GM19455 (cell line): ENCODE results near the gene HHAT.

Experiments
- ATAC-seq: cut with Tn5 transposase; IDR thresholded peaks from one replicate; pipeline ENCODE4 v1.9.1; 2021; ENCODE audit not compliant: unreplicated experiment

The HHAT gene

DNA sequence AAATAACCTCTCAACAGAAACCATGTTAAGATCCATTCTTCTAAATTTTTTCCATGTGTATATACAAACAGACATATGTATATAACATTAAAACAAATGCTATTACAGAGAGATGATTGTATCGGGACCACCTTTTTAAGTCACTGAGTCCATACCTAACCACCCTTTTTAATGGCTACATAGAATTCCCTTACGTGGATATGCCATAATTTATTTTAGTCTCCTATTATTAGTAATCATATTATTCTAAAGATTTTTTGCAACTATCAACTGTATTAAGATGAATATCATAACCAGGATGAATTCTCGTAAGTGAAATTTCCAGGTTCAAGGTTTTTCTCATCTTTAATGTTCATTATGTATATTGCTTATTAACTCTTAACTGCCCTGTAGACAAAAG lies 259.7 kb downstream of the HHAT start:
- no peak for ATAC-seq

DNA sequence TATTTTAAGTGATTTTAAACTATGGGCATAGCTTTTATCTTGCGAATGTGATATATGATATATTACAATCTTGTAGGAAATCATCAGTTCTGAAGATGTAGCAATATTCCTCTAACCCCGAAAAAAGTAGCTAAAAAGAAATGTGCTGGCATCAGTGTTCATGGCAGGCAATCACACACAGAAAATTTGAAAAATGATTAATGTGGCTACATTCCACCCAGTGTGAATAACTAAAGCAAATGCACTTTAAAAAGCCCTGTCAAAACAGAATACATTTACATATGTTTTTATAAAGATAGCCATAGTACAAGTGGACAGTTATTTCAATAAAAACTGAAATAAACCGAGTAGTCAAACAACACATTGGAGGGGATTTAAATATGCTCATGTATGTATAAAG lies 260.2 kb downstream of the HHAT start:
- ATAC-seq: no peak

DNA sequence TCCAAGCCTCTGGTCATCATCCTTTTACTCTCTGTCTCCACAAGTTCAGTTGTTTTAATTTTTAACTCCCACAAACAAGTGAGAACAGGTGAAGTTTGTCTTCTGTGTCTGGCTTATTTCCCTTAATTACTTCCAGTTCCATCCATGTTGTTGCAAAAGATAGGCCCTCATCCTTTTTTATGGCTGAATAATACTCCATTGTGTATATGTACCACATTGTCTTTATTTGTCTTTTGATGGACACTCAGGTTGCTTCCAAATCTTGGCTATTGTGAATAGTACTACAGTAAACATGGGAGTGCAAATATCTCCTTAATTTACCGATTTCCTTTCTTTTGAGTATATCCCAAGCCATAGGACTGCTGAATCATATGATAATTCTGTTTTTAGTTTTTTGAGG lies 262.5 kb downstream of the HHAT start:
- no peak for ATAC-seq

DNA sequence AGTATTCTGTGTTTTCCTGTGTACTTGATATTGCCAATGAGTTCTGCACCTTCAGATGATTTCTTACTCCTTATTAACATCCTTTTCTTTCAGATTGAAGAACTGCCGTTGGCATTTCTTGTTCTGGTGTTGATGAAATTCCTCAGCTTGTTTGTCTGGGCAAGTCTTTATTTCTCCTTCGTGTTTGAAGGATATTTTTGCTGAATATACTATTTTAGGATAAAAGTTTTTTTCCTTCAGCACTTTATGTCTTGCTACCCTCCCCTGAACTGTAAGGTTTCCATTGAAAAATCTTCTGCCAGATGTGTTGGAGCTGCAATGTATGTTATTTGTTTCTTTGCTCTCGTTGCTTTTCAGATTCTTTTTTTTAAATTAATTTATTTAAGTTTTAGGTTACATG lies 265.9 kb downstream of the HHAT start:
- no peak for ATAC-seq

DNA sequence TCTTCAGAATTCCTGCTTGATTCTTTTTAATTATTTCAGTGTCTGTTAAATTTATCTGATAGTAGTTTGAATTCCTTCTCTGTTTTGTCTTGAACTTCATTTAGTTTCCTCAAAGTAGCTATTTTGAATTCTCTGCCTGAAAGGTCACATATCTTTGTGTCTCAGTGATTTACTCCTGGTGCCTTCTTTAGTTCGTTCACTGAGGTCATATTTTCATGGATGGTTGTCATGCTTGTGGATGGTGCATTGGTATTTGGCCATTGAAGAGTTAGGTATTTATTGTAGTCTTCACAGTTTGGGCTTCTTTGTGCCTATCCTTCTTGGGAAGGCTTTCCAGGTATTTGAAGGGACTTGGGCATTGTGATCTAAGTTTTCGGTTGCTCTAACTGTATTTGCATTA lies 267.9 kb downstream of the HHAT start:
- ATAC-seq: no peak

DNA sequence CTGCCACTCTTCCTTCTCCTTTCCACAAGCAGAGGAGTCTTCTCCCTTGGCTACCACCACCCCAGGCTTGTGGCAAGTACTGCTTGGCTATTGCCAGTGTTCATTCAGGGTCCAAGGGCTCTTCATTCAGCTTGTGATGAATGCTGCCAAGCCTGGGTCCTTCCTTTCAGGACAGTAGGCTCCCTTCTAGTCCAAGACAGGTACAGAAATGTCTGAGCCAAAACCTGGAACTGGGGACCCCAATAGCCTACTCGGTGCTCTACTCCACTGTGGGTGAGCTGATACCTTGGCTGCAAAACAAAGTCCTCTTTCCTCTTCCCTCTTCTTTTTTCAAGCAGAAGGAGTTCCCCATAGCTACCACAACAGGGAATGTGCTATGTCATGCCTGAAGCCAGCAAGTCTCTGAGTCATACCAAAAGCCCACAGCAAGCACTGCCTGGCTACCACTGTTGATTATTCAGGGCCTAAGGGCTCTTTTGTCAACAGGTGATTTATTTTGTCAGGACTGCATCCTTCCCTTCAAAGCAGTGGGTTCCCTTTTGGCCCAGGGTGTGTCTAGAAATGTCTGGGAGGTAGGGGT lies 268.9 kb downstream of the HHAT start:
- ATAC-seq: peak; percentile 73

DNA sequence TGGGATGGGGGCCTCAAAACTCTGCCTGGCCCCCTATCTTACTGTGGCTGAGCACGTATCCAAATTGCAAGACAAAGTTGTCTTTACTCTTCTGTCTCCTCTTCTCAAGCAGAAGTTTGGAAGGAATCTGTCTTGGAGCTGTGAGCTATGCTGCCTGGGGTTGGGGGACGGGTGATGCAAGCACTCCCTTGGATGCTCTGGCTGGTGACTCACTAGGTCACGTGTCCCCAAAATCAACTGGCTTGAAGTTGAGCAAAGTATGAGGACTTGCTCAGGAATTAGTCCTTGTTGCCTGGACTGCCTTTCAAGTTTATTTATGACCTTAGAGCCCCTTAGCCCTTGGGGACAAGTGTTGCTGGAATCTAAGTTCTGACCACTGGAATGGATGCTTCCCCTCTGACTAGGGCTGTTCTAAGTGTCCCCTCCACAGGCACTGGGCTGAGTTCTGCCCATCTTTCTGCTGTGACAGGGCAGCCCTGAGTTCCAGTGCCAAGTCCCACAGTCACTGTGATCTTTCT lies 269.5 kb downstream of the HHAT start:
- ATAC-seq: peak; percentile 10

DNA sequence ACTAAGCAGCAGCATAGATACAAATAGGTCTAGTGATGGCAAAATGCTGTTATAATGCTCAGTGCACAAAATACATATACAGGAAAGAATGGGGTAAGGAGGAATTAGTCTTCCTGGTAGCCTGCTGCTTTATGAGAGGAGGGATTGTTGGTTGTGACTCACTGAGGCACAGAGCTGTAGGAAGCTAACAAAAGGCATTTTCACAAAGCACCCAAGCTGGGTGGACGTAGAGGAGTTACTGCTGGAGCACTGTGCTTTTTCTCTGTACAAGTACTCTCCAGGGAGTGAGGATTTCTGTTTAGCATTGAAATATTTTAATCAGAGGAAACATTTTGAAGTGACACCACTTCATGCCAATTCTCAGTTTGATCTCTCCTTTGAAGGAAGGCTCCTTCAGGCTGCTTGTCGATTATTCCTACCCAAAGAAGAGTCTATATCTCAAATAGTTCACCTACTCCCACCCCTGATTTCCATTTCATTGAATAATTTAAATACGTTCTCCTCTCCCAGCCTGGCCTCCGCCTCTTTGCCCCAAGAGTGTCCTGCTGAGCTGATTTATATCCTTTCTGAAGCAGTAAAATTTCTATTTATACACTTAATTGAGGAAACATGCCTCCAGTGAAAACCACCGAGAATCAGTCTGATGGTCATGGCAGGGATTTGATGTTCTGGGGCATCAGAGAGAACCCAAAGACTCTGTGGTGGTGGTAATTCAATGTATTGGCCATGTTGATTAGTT lies 271.9 kb downstream of the HHAT start:
- no peak for ATAC-seq

DNA sequence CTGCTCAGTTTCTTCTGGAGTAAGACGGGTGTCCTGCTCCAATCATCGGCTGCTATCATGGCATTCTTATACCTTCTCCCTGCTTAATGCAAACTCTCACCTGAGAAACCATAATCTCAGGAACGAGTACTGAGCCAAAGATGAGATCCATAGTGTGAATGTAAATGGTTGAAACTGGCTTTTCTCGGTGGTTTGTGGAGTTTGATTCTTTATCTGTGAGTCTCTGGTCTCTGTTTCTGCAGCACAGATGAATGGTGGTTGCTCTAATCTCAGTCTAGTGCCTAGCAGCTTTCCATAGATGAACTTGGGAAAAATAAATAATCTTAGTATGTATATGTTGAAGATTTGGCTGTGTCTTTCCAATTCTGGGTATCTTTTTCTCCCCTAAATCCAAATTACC lies 274.4 kb downstream of the HHAT start:
- ATAC-seq: no peak

DNA sequence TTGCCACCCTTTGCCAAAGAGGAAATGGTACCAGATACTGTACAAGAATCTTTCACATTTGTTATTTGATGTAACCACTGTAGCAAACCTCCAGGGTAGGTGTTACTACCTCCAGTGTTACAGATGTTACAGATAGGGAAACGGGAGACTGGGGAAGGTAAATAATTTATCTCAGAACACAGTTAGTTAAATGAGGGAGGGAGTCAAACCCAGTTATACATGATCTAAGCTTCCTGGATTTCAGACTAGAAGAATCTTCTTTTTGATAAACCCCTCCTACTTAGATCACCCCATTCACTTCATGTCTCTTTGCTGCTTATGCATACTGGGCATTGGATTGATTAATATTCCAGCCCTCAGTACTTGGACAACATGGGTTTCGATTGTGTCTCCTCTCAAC lies 276.4 kb downstream of the HHAT start:
- no peak for ATAC-seq

DNA sequence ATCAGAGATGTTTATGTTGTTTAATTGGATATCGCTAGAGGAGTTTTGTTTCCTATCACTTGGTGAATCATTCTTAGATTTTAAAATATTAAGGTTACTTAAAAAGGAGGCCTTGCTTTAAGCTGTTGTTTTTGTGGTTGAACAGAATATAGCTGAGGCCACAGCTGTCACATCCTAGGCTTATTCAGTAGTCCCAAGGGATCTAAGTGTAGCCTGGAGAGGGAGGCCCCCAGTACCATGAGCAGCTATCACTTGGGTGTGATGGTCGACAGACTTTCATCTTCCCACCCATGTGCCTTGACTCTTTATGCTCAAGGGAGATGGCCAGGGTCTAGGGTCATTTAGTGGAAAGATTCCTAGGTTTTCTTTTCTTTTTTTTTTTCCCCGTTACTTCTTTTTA lies 278.7 kb downstream of the HHAT start:
- no peak for ATAC-seq

DNA sequence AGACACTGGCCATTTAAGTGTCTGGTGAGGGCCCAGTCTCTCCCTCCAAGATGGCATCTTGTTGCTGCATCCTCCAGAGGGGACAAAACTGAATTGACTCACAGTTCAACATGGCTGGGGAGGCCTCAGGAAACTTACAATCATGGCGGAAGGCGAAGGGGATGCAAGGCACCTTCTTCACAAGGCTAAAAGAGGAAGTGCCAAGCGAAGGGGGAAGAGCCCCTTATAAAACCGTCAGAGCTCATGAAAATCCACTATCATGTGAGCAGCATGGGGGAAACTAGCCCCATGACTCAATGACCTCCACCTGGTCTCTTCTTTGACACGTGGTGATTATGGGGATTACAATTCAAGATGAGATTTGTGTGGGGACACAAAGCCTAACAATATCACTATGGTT lies 280.1 kb downstream of the HHAT start:
- ATAC-seq: no peak

DNA sequence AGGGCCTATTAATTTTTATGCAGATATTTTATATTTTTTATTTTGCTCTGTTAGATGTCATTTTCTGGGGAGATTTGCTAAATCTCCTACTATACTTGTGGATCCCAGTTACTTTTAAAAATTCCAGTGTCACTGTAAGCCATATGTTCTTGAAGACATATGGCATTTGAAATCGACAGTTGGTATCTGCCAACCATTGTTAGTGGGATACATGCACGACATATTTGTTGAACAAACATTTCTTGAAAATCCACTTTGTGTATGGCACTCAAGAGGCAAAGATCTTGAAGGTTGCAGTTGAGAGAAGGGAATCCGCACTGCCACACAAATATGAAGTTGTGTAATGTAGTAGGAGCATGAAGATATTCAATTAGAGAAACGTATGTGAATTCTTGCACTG lies 287.7 kb downstream of the HHAT start:
- ATAC-seq: no peak

DNA sequence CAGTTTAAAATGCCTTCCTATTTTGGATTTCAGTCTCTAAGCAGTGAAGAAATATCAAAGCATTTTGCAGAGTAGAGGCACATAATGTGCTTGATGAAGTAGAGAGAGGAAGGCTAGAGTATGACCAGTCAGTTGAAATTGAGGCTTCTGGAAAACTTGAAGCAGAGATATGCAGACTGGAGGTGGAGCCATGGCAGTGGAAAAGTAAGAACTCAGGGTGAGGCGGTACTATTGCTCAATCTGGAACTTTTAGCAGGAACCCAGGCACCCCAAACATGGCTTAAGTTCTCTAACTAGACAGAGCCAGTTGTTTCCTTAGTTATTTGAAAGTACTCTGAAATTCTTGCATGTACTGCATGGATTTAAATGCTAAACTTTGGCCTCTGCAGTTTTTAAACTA lies 288.6 kb downstream of the HHAT start:
- ATAC-seq: no peak

DNA sequence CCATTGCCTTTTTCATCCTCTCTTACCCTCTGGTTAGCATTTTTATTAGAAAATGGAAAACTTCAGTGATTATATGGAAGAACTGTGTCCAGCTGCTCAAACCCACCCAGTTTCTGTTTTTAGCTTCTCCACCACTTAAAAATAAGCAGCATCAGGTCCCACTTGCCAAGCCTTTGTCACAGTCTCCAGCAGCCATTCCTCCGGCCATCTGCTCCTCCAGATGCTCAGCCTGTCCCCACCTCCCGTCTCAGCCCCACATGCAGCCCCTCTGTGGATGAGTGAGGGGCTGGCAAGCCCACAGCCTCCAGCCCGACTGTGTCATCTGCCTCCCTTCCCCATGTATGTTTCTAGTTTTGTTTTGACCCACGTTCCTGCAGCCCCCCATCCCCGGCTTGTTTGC lies 289.7 kb downstream of the HHAT start:
- no peak for ATAC-seq

DNA sequence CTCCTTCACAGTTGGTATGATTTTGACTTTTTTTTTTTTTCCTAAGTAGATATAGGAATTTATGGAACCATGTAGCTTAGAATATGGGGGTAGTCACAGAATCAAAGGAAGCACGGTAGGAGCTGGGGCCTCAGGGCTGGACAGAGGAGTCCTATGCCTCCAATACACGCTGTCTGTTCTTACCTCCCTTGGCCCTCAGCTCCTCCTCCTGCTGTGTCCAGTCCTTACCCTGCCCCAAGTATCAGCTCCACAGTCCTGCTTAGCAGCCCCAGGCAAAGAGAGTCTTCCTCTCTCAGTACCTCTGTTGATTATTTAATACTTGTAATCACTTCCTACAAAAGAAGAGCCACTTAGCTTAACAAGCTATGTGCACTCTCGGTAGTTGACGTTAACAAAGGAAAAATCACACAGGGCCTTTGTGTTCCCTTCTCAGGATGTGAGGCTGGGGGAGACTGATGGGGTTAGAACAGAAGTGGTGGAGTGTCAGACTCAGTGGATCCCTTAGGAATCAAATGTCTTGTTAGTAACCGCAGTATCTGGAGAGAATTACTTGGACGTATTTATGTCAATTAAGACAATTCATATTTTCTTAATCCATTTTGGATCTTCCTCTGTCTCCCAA lies 292.3 kb downstream of the HHAT start:
- no peak for ATAC-seq

DNA sequence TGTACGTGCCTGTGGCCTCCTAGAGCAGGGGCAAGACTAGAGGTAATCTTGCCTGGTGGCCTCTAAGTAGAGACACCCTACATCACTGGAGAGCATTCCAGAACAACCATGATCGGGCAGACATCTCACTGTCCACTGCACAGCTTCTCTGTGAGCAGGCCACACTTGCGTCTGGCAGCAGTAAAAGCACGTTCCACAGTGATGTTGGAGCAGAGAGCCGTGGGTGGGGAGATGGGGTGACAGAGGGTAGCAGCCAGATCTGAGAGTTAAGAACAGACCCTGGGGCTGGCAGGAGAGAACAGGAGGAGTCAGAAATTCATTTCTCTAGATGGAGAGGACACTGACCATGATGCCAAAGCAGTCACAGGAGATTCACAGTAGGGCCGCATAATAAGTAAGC lies 293.0 kb downstream of the HHAT start:
- ATAC-seq: no peak

DNA sequence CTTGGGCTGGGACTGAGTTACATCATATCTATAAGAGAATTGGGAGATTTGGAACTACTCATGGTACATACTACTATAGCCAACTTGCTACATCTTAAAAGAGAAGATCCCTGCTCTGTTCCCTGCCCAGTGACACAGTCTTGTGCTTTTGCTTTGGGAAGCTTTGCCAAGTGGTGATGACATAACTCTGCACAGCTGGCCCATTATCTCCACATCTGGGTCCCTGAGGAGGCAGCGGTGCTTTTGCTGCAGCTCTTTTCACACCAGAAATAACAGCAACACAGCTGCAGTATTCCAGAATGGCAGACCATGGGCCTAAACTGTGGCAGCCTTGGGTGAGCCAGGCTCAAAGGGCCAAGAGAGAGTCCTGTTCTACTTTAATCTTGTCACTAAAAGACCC lies 296.0 kb downstream of the HHAT start:
- no peak for ATAC-seq

DNA sequence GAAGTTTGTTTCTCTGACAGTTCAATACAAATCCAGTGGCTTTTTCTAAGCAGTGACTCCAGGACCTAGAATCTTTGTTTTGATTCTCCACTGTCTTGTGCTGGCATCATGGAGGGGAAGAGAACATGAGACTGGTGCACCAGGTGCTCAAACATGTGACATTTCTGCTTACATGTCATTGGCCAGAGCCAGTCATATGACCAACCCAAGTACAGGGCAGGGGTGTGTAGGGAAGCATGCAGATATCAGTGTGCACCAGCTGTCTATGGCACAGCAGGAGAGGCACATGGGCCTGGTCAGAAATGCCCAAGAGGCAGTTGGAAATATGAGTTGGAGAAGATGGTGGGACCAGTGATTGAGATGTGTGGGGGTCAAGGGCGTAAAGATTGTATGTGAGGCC lies 297.0 kb downstream of the HHAT start:
- no peak for ATAC-seq

DNA sequence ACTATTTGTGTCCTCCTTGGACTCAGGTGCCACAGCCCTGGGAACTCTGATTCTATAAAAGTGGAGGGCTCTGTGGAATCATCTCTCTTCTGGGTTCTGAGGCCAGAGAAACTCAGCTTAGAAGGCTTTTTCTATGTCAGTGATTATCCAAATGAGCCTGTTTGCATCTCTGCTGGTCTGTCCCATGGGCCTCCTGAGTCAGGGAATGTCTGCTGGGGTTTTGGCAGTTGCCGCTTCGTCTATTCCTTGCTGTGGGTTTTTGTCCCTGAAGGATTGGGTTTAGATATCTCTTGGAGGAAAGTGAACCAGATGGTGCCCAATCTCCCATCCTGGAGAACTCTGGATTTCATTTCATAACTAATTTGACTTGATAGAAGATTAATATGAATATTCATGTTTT lies 297.6 kb downstream of the HHAT start:
- no peak for ATAC-seq

DNA sequence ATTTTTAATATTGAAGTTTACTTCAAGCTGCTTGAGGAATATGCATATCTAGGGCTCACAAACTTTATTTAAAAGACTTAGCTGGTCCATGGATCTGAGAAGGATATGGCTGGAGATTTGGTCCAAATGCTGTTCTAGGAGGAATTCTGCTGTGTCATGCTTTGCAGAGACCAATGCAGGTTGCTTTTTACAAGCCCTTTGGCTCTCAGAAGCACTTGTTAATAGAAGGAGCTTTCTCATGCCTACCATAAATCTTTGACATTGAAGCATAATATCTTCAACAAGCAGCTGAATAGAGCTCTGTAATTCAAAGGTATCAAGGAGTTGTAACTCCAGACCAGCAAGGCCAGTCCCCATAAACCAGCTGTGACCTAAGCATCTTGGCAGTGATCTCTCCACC lies 299.1 kb downstream of the HHAT start:
- ATAC-seq: no peak

DNA sequence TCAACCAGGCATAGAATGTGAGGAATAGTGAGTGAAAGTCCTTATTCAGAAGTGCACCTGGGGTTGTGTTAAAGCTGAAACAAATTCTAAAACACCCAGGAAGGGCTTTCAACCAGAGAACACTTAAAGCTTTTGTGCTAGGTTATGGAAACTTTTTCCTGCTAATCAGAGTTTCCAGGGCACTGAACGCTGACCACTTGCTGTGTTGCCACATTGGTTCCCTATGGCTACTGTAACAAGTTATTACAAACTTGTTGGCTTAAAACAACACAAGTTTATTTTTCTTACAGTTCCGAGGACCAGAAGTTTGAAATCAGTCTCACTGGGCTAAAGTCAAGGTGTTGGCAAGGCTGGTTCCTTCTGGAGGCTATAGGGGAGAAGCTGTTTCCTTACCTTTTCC lies 300.6 kb downstream of the HHAT start:
- no peak for ATAC-seq

DNA sequence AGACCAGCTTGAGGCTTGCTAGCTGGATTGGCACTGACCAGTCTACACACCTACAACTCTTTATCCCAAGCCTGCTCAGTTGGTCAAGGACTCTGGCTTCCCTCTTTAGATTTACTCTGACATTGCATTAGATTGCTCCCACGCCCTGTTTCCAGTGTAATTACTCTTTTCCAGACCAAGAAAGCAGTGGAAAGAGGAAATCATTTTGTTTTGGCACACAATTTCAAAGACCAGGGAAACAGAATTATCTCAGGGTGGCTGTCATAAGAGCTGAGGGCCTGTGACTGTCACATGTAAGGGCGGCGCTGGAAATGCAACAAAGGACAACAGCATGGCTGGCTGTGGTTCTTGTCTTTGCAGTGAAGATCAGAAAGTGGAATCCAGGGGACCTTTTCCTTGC lies 302.7 kb downstream of the HHAT start:
- no peak for ATAC-seq
